Right atrium auricular region (tissue), 2 donors: Measurements from ENCODE around the gene PCDHGA8. TPM values are rescaled to one million over a fixed set of nuclear protein-coding genes. Genes with fewer than 3 reads are reported as not detected.
A peak's percentile ranks its signal among the peaks of the same experiment; 100 is the strongest.

Experiments used
- DNase-seq: peaks from one replicate; pipeline ENCODE4 v3.0.0-alpha.2; 2019; ENCODE audit warnings: low spot score
- H3K27ac ChIP-seq, 2 donors: fragments of 200-600 bp; sonication (generic); 1 replicate in 1 of 2; 2 replicates in 1 of 2; pipeline ENCODE4 v1.5.1; 2016 to 2019
- H3K27me3 ChIP-seq, 2 donors: fragments of 200-600 bp; sonication (generic); one replicate each; pipeline versions ENCODE4 v1.5.1 to v1.6.0; 2017 to 2019
- H3K36me3 ChIP-seq: fragments of 200-600 bp; sonication (generic); one replicate; pipeline ENCODE4 v1.5.1; 2016
- H3K4me1 ChIP-seq, 2 donors: fragments of 200-600 bp; sonication (generic); one replicate each; pipeline versions ENCODE4 v1.5.1 to v1.6.0; 2017 to 2019
- H3K4me3 ChIP-seq, 2 donors: fragments of 200-600 bp; sonication (generic); 1 replicate in 1 of 2; 2 replicates in 1 of 2; pipeline ENCODE4 v1.5.1; 2017 to 2019; ENCODE audit warnings: mild to moderate bottlenecking in 1 of 2, moderate library complexity in 1 of 2
- H3K9me3 ChIP-seq, 2 donors: fragments of 200-600 bp; sonication (generic); one replicate each; pipeline ENCODE4 v1.5.1; 2019
- CTCF ChIP-seq, 2 donors: fragments of 200-600 bp; sonication (generic); IDR thresholded peaks; one replicate each; pipeline ENCODE4 v1.5.1; 2019; ENCODE audit warnings: antibody characterized with exemption in 2 of 2
- total RNA-seq, 2 donors: library from RNA; depleted of rRNA; stranded (reverse); fragments of >200 nt; gene quantifications; one replicate each; pipeline ENCODE4 v1.1.0, GENCODE V29; 2016

PCDHGA8 gene
- total RNA-seq, 2 donors from 2014 or later = 5.0 to 5.7 TPM

GRCh38 chr5:141356950-141357349, 35.5 kb upstream of the PCDHGA8 start:
- no peak overlapping the region for H3K27ac ChIP-seq
- DNase-seq = no peak
- H3K4me1 ChIP-seq = no peaks in the 10 kb centered on the region
- H3K36me3 ChIP-seq = no peaks in the 10 kb centered on the region
- H3K4me3 ChIP-seq = no peak overlapping the region
- no peaks in the 10 kb centered on the region for H3K27me3 ChIP-seq
- H3K9me3 ChIP-seq = peaks cover 5 to 97% of the 10 kb centered on the region in 2 donors
- no peak for TF ChIP-seq CTCF (IDR thresholded peaks at IDR 0.05)

- Histone ChIP-seq H3K9me3 (peaks cover 11 to 98% of the 10 kb centered on the region in 2 donors), H3K4me1 (no peaks in the 10 kb centered on the region), H3K27ac (no peak within 1 kb of the TSS), H3K4me3 (peak within 1 kb of the TSS; percentile 25 to 28), H3K27me3 (no peaks in the 10 kb centered on the region), H3K36me3 (no peaks in the 10 kb centered on the region)
- TF ChIP-seq CTCF (IDR thresholded peaks at IDR 0.05) = peak; percentile 16 to 57
- DNase-seq = no peak
Measured at GRCh38 chr5:141359790-141360426, 32.5 kb upstream of the PCDHGA8 start, which contains the start of gene PCDHGB2. TSS of gene PCDHGB2 (plus strand) at chr5:141359994. CDS start at chr5:141360136, 142 bp downstream.

- H3K4me1 ChIP-seq = no peaks in the 10 kb centered on the region
- no peaks in the 10 kb centered on the region for H3K36me3 ChIP-seq
- H3K27ac ChIP-seq = no peak overlapping the region
- no peak for DNase-seq
- no peak overlapping the region for H3K4me3 ChIP-seq
- TF ChIP-seq CTCF (IDR thresholded peaks at IDR 0.05) = no peak
- peaks cover 19 to 98% of the 10 kb centered on the region in 2 donors for H3K9me3 ChIP-seq
- no peaks in the 10 kb centered on the region for H3K27me3 ChIP-seq
Measured at GRCh38 chr5:141360685-141361084, 31.7 kb upstream of the PCDHGA8 start.

- Histone ChIP-seq H3K9me3 (peaks cover 22 to 96% of the 10 kb centered on the region in 2 donors), H3K4me1 (no peaks in the 10 kb centered on the region), H3K36me3 (no peaks in the 10 kb centered on the region), H3K27me3 (no peaks in the 10 kb centered on the region), H3K27ac (no peak overlapping the region), H3K4me3 (no peak overlapping the region)
- no peak for TF ChIP-seq CTCF (IDR thresholded peaks at IDR 0.05)
- DNase-seq = no peak
Measured at GRCh38 chr5:141362719-141363118, 29.7 kb upstream of the PCDHGA8 start.

- Histone ChIP-seq H3K27me3 (no peaks in the 10 kb centered on the region), H3K36me3 (no peaks in the 10 kb centered on the region), H3K27ac (no peak within 1 kb of the TSS), H3K9me3 (peaks cover 22 to 95% of the 10 kb centered on the region in 2 donors), H3K4me3 (peak within 1 kb of the TSS in 1 of 2 donors; percentile 24), H3K4me1 (no peaks in the 10 kb centered on the region)
- peak in 1 of 2 donors; percentile 15 for TF ChIP-seq CTCF (IDR thresholded peaks at IDR 0.05)
- no peak for DNase-seq
Measured at GRCh38 chr5:141363952-141364660, 28.3 kb upstream of the PCDHGA8 start, which contains the start of gene PCDHGA5. TSS of gene PCDHGA5 (plus strand) at chr5:141364162. CDS start at chr5:141364331, 169 bp downstream.
